Measurements from ENCODE around the gene PEG3. TPM values are rescaled to one million over a fixed set of nuclear protein-coding genes. Genes with fewer than 3 reads are reported as not detected.
"Not testable (repeated sequence)": the region's sequence is repeated elsewhere in the genome, so short reads cannot be mapped to it uniquely, and the experiment has no call there.

Gene PEG3
- total RNA-seq (ENCODE audit: insufficient read depth, low replicate concordance) = 181 TPM

- DNase-seq (ENCODE audit: low spot score) = peak; percentile 91
These were observed at the start of gene PEG3, which contains the start of gene ZIM2 for GRCh38 chr19:56840451-56841192. PEG3 (minus strand) TSS chr19:56840726; CDS start chr19:56824655, 16,071 bp downstream. ZIM2 (minus strand) TSS chr19:56840726; CDS start chr19:56824277, 16,449 bp downstream.

GRCh38 chr19:56885173-56885985 lies 44.9 kb upstream of the PEG3 start:
- peak; percentile 57 for DNase-seq (ENCODE audit: low spot score)

- peak; percentile 46 for DNase-seq (ENCODE audit: low spot score)
These were observed 43.9 kb upstream of the PEG3 start for GRCh38 chr19:56884441-56884840.

- no peak for DNase-seq (ENCODE audit: low spot score)
These were observed 40.2 kb upstream of the PEG3 start for GRCh38 chr19:56880592-56881190.

- peak; percentile 40 for DNase-seq (ENCODE audit: low spot score)
These were observed 36.7 kb upstream of the PEG3 start for GRCh38 chr19:56877069-56877715.

- no peak for DNase-seq (ENCODE audit: low spot score)
These were observed 35.2 kb upstream of the PEG3 start for GRCh38 chr19:56875717-56876116.

- DNase-seq (ENCODE audit: low spot score) = no peak
These were observed 34.0 kb upstream of the PEG3 start for GRCh38 chr19:56874530-56874929.

GRCh38 chr19:56873493-56873892 lies 33.0 kb upstream of the PEG3 start:
- DNase-seq (ENCODE audit: low spot score) = no peak

GRCh38 chr19:56869886-56870285 lies 29.4 kb upstream of the PEG3 start:
- no peak for DNase-seq (ENCODE audit: low spot score)

- DNase-seq (ENCODE audit: low spot score) = no peak
These were observed 27.9 kb upstream of the PEG3 start for GRCh38 chr19:56868446-56868845.

- peak; percentile 89 for DNase-seq (ENCODE audit: low spot score)
These were observed 26.0 kb upstream of the PEG3 start for GRCh38 chr19:56866538-56866937.

- DNase-seq (ENCODE audit: low spot score) = no peak
These were observed 24.1 kb upstream of the PEG3 start for GRCh38 chr19:56864443-56865125.

GRCh38 chr19:56862741-56863140 lies 22.2 kb upstream of the PEG3 start:
- DNase-seq (ENCODE audit: low spot score) = no peak

GRCh38 chr19:56860409-56860808 lies 19.9 kb upstream of the PEG3 start:
- not testable (repeated sequence) for DNase-seq (ENCODE audit: low spot score)

- DNase-seq (ENCODE audit: low spot score) = no peak
These were observed 17.5 kb upstream of the PEG3 start for GRCh38 chr19:56858026-56858425.

GRCh38 chr19:56856822-56857221 lies 16.3 kb upstream of the PEG3 start:
- DNase-seq (ENCODE audit: low spot score) = no peak

- DNase-seq (ENCODE audit: low spot score) = not testable (repeated sequence)
These were observed 11.8 kb upstream of the PEG3 start for GRCh38 chr19:56852361-56852760.

- no peak for DNase-seq (ENCODE audit: low spot score)
These were observed 7.6 kb upstream of the PEG3 start for GRCh38 chr19:56848166-56848565.

- DNase-seq (ENCODE audit: low spot score) = peak; percentile 21
These were observed 1.9 kb upstream of the PEG3 start for GRCh38 chr19:56842412-56842811.

GRCh38 chr19:56841193-56841543 lies 642 bp upstream of the PEG3 start:
- DNase-seq (ENCODE audit: low spot score) = no peak

Measured in umbilical cord (tissue), 2 donors.